Neural progenitor cell (in vitro differentiated cells): ENCODE measurements around the gene FAF1. TPM values are rescaled to one million over a fixed set of nuclear protein-coding genes. Genes with fewer than 3 reads are reported as not detected.

ENCODE experiments used
- DNase-seq: peaks from one replicate; pipeline ENCODE4 v3.0.0-alpha.2; 2016; ENCODE audit warnings: low spot score
- H2AFZ ChIP-seq: fragments of 200-600 bp; sonication (generic); replicated peaks from 2 replicates; pipeline ENCODE4 v1.6.1; 2016; ENCODE audit warnings: antibody characterized with exemption
- H3F3A ChIP-seq: fragments of 200-600 bp; sonication (generic); 2 replicates; pipeline ENCODE4 v1.6.1; 2016; ENCODE audit warnings: antibody characterized with exemption, low read depth
- H3K27ac ChIP-seq: fragments of 200-600 bp; sonication (generic); 2 replicates; pipeline ENCODE4 v1.5.1; 2016; ENCODE audit warnings: mild to moderate bottlenecking
- H3K27me3 ChIP-seq: fragments of 200-600 bp; sonication (generic); 2 replicates; pipeline ENCODE4 v1.6.1; 2016; ENCODE audit warnings: mild to moderate bottlenecking, moderate library complexity
- H3K36me3 ChIP-seq: fragments of 200-600 bp; sonication (generic); 2 replicates; pipeline ENCODE4 v1.5.1; 2016
- H3K4me1 ChIP-seq: fragments of 200-600 bp; sonication (generic); 2 replicates; pipeline ENCODE4 v1.6.1; 2016; ENCODE audit warnings: mixed run types
- H3K4me2 ChIP-seq: fragments of 200-600 bp; sonication (generic); 2 replicates; pipeline ENCODE4 v1.6.1; 2016
- H3K4me3 ChIP-seq: fragments of 200-600 bp; sonication (generic); 2 replicates; pipeline ENCODE4 v1.5.1; 2016
- H3K79me2 ChIP-seq: fragments of 200-600 bp; sonication (generic); 2 replicates; pipeline ENCODE4 v1.6.1; 2016; ENCODE audit warnings: low read depth
- H3K9ac ChIP-seq: fragments of 200-600 bp; sonication (generic); 2 replicates; pipeline ENCODE4 v1.6.1; 2016
- H3K9me3 ChIP-seq: fragments of 200-600 bp; sonication (generic); 2 replicates; pipeline ENCODE4 v1.5.1; 2016; ENCODE audit warnings: low read depth
- H4K20me1 ChIP-seq: fragments of 200-600 bp; sonication (generic); 2 replicates; pipeline ENCODE4 v1.6.1; 2016; ENCODE audit warnings: low read depth
- H3K27ac Mint-ChIP-seq: 3 replicates; pipeline ENCODE4 v1.8.0; 2021; ENCODE audit warnings: mixed read lengths
- H3K27me3 Mint-ChIP-seq: 2 replicates; pipeline ENCODE4 v1.8.0; 2022; ENCODE audit warnings: low read depth, mild to moderate bottlenecking, inconsistent platforms, moderate library complexity, mixed read lengths; ENCODE audit not compliant: insufficient read depth
- H3K36me3 Mint-ChIP-seq: 3 replicates; pipeline ENCODE4 v1.8.0; 2021; ENCODE audit warnings: mixed read lengths
- H3K4me1 Mint-ChIP-seq: 3 replicates; pipeline ENCODE4 v1.8.0; 2021; ENCODE audit warnings: mixed read lengths
- H3K4me3 Mint-ChIP-seq: 3 replicates; pipeline ENCODE4 v1.8.0; 2021; ENCODE audit warnings: mild to moderate bottlenecking, moderate library complexity, mixed read lengths
- H3K9me3 Mint-ChIP-seq: 3 replicates; pipeline ENCODE4 v1.8.0; 2020; ENCODE audit warnings: mixed read lengths
- CTCF ChIP-seq: fragments of 200-600 bp; sonication (generic); IDR thresholded peaks from 2 replicates; pipeline ENCODE4 v1.5.1; 2017; ENCODE audit warnings: antibody characterized with exemption, mild to moderate bottlenecking
- EZH2 ChIP-seq: fragments of 200-600 bp; sonication (generic); IDR thresholded peaks from 2 replicates; pipeline ENCODE4 v1.6.1; 2017; ENCODE audit warnings: antibody characterized with exemption, mild to moderate bottlenecking, moderate library complexity
- EZH2phosphoT487 ChIP-seq: fragments of 200-600 bp; sonication (generic); IDR thresholded peaks from 2 replicates; pipeline ENCODE4 v1.6.1; 2017; ENCODE audit warnings: antibody characterized with exemption
- total RNA-seq: library from RNA; depleted of rRNA; stranded (reverse); fragments of >200 nt; gene quantifications from 2 replicates; pipeline ENCODE4 v1.2.3, GENCODE V29; 2015; ENCODE audit warnings: low replicate concordance

FAF1 gene
- total RNA-seq, 1 donor from 2014 or later = 103 TPM

- Mint-ChIP-seq H3K9me3 (peaks cover 2% of the 10 kb centered on the region), H3K27ac (no peak overlapping the region), H3K27me3 (peaks cover 68% of the 10 kb centered on the region), H3K4me1 (peaks cover 13% of the 10 kb centered on the region), H3K36me3 (no peaks in the 10 kb centered on the region), H3K4me3 (no peak overlapping the region)
- no peak overlapping the region for H3K4me2 ChIP-seq
- peaks cover 95% of the 10 kb centered on the region for H3K27me3 ChIP-seq
- H2AFZ ChIP-seq = no peak overlapping the region
- peaks cover 81% of the 10 kb centered on the region for H4K20me1 ChIP-seq
- no peak overlapping the region for H3K27ac ChIP-seq
- no peaks in the 10 kb centered on the region for H3K36me3 ChIP-seq
- peaks cover 75% of the 10 kb centered on the region for H3F3A ChIP-seq
- no peaks in the 10 kb centered on the region for H3K9me3 ChIP-seq
- no peaks in the 10 kb centered on the region for H3K79me2 ChIP-seq
- TF ChIP-seq EZH2 (no peak), EZH2phosphoT487 (no peak), CTCF (no peak)
- H3K9ac ChIP-seq = no peak overlapping the region
- DNase-seq = no peak
- H3K4me3 ChIP-seq = no peak overlapping the region
- peaks cover under 1% of the 10 kb centered on the region for H3K4me1 ChIP-seq
Observed at GRCh38 chr1:50971748-50972305, 11.8 kb upstream of the FAF1 start.

- H3K9me3 Mint-ChIP-seq = peaks cover 2% of the 10 kb centered on the region
- peak overlapping the region; percentile 85 for H3K4me3 Mint-ChIP-seq
- Histone ChIP-seq H2AFZ (no peak overlapping the region), H3K27me3 (peaks cover 95% of the 10 kb centered on the region), H3K4me2 (no peak overlapping the region), H4K20me1 (peaks cover 73% of the 10 kb centered on the region), H3K4me1 (no peaks in the 10 kb centered on the region), H3K9ac (no peak overlapping the region), H3K9me3 (no peaks in the 10 kb centered on the region), H3F3A (peaks cover 68% of the 10 kb centered on the region), H3K36me3 (no peaks in the 10 kb centered on the region), H3K27ac (no peak overlapping the region), H3K79me2 (no peaks in the 10 kb centered on the region), H3K4me3 (no peak overlapping the region)
- DNase-seq = no peak
- H3K36me3 Mint-ChIP-seq = no peaks in the 10 kb centered on the region
- H3K27ac Mint-ChIP-seq = no peak overlapping the region
- TF ChIP-seq EZH2phosphoT487 (no peak), EZH2 (peak; percentile 70), CTCF (no peak)
- peaks cover 12% of the 10 kb centered on the region for H3K4me1 Mint-ChIP-seq
- H3K27me3 Mint-ChIP-seq = peaks cover 67% of the 10 kb centered on the region
Observed at GRCh38 chr1:50970931-50971582, 11.0 kb upstream of the FAF1 start.

GRCh38 chr1:50970509-50970887, 10.4 kb upstream of the FAF1 start:
- Mint-ChIP-seq H3K36me3 (no peaks in the 10 kb centered on the region), H3K27me3 (peaks cover 63% of the 10 kb centered on the region), H3K4me3 (peak overlapping the region; percentile 85), H3K27ac (no peak overlapping the region), H3K9me3 (peaks cover 2% of the 10 kb centered on the region), H3K4me1 (peaks cover 12% of the 10 kb centered on the region)
- H3K4me1 ChIP-seq = no peaks in the 10 kb centered on the region
- no peaks in the 10 kb centered on the region for H3K9me3 ChIP-seq
- no peaks in the 10 kb centered on the region for H3K36me3 ChIP-seq
- H3K27me3 ChIP-seq = peaks cover 95% of the 10 kb centered on the region
- DNase-seq = no peak
- H3K79me2 ChIP-seq = no peaks in the 10 kb centered on the region
- H3K9ac ChIP-seq = no peak overlapping the region
- peak overlapping the region; percentile 59 for H3K4me3 ChIP-seq
- peaks cover 67% of the 10 kb centered on the region for H4K20me1 ChIP-seq
- H2AFZ ChIP-seq = no peak overlapping the region
- peaks cover 62% of the 10 kb centered on the region for H3F3A ChIP-seq
- H3K27ac ChIP-seq = no peak overlapping the region
- peak overlapping the region; percentile 89 for H3K4me2 ChIP-seq
- TF ChIP-seq EZH2 (no peak), EZH2phosphoT487 (no peak), CTCF (no peak)
